Measurements from ENCODE around the gene PBRM1. TPM values are rescaled to one million over a fixed set of nuclear protein-coding genes. Genes with fewer than 3 reads are reported as not detected.
A peak's percentile ranks its signal among the peaks of the same experiment; 100 is the strongest.

Gene PBRM1
- total and polyA plus RNA-seq, 2 of the 13 experiments (the other 11 are each of a cell fraction or from before 2014, with no cell fraction given) = 10.9 to 33.2 TPM

DNA sequence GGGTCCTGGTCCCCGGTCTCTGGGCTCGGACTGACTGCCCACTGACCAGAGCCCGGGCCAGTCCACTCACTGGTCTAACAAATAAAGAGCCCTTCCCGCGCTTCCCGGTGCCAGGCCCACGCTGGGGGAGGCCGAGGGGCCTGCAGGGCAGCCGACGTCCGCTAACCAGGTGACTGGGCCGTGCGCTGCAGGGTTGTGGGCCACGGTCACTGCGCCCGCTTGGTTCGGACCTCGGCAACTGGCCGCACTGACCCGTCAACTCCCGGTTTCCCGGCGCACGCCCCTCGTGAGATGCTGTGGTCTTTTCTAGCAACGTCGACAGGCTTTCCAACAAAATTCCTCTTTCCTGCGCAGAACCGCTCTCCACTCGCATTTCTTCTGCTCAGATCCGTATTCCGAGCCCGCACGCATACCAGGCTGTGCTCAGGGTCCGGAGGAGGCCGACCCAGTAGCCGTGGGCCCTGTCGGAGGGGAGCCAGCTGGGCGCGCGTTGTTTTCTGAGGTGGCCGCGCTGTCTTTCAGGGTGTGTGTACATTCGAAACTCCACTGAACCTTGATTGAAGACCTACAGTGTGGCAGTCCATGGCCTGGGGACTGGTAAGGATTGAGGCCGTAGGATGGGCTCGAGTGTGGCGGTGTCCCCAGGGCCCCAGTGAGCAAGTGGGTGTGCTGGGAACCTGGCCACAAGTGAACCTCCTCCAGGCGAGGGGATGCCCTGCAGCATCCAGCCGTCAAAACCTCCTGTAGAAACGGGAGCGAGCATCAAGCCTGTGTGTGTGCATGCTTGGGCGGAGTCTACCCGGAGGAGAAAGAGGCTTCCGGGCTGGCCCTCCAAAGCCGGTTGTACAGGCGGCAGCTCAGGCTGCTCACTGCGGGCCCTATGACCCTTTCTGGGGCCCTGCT lies 151.2 kb downstream of the PBRM1 start (continued):
- TF ChIP-seq, protein P1, sequence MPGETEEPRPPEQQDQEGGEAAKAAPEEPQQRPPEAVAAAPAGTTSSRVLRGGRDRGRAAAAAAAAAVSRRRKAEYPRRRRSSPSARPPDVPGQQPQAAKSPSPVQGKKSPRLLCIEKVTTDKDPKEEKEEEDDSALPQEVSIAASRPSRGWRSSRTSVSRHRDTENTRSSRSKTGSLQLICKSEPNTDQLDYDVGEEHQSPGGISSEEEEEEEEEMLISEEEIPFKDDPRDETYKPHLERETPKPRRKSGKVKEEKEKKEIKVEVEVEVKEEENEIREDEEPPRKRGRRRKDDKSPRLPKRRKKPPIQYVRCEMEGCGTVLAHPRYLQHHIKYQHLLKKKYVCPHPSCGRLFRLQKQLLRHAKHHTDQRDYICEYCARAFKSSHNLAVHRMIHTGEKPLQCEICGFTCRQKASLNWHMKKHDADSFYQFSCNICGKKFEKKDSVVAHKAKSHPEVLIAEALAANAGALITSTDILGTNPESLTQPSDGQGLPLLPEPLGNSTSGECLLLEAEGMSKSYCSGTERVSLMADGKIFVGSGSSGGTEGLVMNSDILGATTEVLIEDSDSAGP (CRISPR knock-in tag; IDR thresholded peaks at IDR 0.05; ENCODE audit: borderline replicate concordance) = peak; percentile 79; the same call in 1 of the 2 replicates
- TF ChIP-seq FOSL2 (CRISPR knock-in tag; IDR thresholded peaks at IDR 0.05) (no peak), ZNF274 (CRISPR knock-in tag; IDR thresholded peaks at IDR 0.05) (peak; percentile 78; the same call in 1 of the 2 replicates), ZFY (CRISPR knock-in tag; IDR thresholded peaks at IDR 0.05) (peak; percentile 80), ZNF619 (CRISPR knock-in tag; IDR thresholded peaks at IDR 0.05) (peak; percentile 17; the same call in 1 of the 2 replicates), SETDB1 (CRISPR knock-in tag; IDR thresholded peaks at IDR 0.05; ENCODE audit: borderline replicate concordance) (no peak)
- TF ChIP-seq, protein P2, sequence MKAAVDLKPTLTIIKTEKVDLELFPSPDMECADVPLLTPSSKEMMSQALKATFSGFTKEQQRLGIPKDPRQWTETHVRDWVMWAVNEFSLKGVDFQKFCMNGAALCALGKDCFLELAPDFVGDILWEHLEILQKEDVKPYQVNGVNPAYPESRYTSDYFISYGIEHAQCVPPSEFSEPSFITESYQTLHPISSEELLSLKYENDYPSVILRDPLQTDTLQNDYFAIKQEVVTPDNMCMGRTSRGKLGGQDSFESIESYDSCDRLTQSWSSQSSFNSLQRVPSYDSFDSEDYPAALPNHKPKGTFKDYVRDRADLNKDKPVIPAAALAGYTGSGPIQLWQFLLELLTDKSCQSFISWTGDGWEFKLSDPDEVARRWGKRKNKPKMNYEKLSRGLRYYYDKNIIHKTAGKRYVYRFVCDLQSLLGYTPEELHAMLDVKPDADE (CRISPR knock-in tag; IDR thresholded peaks at IDR 0.05) = no peak
- TF ChIP-seq, protein P3, sequence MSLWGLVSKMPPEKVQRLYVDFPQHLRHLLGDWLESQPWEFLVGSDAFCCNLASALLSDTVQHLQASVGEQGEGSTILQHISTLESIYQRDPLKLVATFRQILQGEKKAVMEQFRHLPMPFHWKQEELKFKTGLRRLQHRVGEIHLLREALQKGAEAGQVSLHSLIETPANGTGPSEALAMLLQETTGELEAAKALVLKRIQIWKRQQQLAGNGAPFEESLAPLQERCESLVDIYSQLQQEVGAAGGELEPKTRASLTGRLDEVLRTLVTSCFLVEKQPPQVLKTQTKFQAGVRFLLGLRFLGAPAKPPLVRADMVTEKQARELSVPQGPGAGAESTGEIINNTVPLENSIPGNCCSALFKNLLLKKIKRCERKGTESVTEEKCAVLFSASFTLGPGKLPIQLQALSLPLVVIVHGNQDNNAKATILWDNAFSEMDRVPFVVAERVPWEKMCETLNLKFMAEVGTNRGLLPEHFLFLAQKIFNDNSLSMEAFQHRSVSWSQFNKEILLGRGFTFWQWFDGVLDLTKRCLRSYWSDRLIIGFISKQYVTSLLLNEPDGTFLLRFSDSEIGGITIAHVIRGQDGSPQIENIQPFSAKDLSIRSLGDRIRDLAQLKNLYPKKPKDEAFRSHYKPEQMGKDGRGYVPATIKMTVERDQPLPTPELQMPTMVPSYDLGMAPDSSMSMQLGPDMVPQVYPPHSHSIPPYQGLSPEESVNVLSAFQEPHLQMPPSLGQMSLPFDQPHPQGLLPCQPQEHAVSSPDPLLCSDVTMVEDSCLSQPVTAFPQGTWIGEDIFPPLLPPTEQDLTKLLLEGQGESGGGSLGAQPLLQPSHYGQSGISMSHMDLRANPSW (CRISPR knock-in tag; IDR thresholded peaks at IDR 0.05; ENCODE audit: borderline replicate concordance) = no peak
- TF ChIP-seq, protein P4, sequence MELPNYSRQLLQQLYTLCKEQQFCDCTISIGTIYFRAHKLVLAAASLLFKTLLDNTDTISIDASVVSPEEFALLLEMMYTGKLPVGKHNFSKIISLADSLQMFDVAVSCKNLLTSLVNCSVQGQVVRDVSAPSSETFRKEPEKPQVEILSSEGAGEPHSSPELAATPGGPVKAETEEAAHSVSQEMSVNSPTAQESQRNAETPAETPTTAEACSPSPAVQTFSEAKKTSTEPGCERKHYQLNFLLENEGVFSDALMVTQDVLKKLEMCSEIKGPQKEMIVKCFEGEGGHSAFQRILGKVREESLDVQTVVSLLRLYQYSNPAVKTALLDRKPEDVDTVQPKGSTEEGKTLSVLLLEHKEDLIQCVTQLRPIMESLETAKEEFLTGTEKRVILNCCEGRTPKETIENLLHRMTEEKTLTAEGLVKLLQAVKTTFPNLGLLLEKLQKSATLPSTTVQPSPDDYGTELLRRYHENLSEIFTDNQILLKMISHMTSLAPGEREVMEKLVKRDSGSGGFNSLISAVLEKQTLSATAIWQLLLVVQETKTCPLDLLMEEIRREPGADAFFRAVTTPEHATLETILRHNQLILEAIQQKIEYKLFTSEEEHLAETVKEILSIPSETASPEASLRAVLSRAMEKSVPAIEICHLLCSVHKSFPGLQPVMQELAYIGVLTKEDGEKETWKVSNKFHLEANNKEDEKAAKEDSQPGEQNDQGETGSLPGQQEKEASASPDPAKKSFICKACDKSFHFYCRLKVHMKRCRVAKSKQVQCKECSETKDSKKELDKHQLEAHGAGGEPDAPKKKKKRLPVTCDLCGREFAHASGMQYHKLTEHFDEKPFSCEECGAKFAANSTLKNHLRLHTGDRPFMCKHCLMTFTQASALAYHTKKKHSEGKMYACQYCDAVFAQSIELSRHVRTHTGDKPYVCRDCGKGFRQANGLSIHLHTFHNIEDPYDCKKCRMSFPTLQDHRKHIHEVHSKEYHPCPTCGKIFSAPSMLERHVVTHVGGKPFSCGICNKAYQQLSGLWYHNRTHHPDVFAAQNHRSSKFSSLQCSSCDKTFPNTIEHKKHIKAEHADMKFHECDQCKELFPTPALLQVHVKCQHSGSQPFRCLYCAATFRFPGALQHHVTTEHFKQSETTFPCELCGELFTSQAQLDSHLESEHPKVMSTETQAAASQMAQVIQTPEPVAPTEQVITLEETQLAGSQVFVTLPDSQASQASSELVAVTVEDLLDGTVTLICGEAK (IDR thresholded peaks at IDR 0.05) = no peak
- TF ChIP-seq, protein P4 (CRISPR knock-in tag; IDR thresholded peaks at IDR 0.05) = no peak; the same call in 1 of the 2 replicates
- TF ChIP-seq, protein P5, sequence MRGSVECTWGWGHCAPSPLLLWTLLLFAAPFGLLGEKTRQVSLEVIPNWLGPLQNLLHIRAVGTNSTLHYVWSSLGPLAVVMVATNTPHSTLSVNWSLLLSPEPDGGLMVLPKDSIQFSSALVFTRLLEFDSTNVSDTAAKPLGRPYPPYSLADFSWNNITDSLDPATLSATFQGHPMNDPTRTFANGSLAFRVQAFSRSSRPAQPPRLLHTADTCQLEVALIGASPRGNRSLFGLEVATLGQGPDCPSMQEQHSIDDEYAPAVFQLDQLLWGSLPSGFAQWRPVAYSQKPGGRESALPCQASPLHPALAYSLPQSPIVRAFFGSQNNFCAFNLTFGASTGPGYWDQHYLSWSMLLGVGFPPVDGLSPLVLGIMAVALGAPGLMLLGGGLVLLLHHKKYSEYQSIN (CRISPR knock-in tag; IDR thresholded peaks at IDR 0.05; ENCODE audit: borderline replicate concordance) = no peak
